SK-N-SH (cell line): ENCODE data around the gene SEC24D. TPM values are rescaled to one million over a fixed set of nuclear protein-coding genes. Genes with fewer than 3 reads are reported as not detected.

Experiments
- CTCF ChIA-PET: fragments of 300-600, 350-600 bp; formaldehyde crosslinking; extraction: SDS; loops from one replicate; lab custom pipeline; 2021; lab: Yijun Ruan, JAX
- POLR2A ChIA-PET: fragments of 350-600 bp; sonication (Branson Sonifier 250); formaldehyde crosslinking; extraction: SDS; loops from one replicate; lab custom pipeline; 2020; ENCODE audit warnings: antibody characterized with exemption, inconsistent platforms; lab: Yijun Ruan, JAX
- DNase-seq: peaks from one replicate; pipeline ENCODE4 v3.0.0; 2012
- H2AFZ ChIP-seq: fragments of 200-600 bp; sonication (generic); 2 replicates; pipeline ENCODE4 v1.8.1; 2016; ENCODE audit warnings: antibody characterized with exemption, mild to moderate bottlenecking, low read depth
- H3F3A ChIP-seq: fragments of 200-600 bp; sonication (generic); replicated peaks from 2 replicates; pipeline ENCODE3; 2016; ENCODE audit warnings: antibody characterized with exemption, mild to moderate bottlenecking; ENCODE audit not compliant: insufficient read depth
- H3K27ac ChIP-seq, 2 experiments: fragments of 200-500 bp in 1 of 2; fragments of 200-600 bp in 1 of 2; sonication (Bioruptor generic) in 1 of 2; sonication (generic), shearing (Covaris generic) in 1 of 2; 2 replicates each; pipeline versions ENCODE4 v1.5.1 to v1.6.1; 2014 to 2016; ENCODE audit warnings: low read depth in 2 of 2, inconsistent platforms in 1 of 2, low read length in 1 of 2, mild to moderate bottlenecking in 1 of 2, mixed read lengths in 1 of 2
- H3K27me3 ChIP-seq: fragments of 200-600 bp; sonication (generic), shearing (Covaris generic); 2 replicates; pipeline ENCODE4 v1.6.1; 2016; ENCODE audit warnings: mixed run types; ENCODE audit not compliant: insufficient read depth
- H3K36me3 ChIP-seq, 2 experiments: fragments of 200-500 bp in 1 of 2; fragments of 200-600 bp in 1 of 2; sonication (Bioruptor generic) in 1 of 2; sonication (generic) in 1 of 2; replicated peaks in 1 of 2; 2 replicates each; pipeline versions ENCODE3 to v1.5.1; 2014 to 2016; ENCODE audit warnings: low read length in 1 of 2, mild to moderate bottlenecking in 1 of 2; ENCODE audit not compliant: insufficient read depth in 2 of 2, control insufficient read depth in 1 of 2
- H3K4me1 ChIP-seq, 2 experiments: fragments of 200-500 bp in 1 of 2; fragments of 200-600 bp in 1 of 2; sonication (Bioruptor generic) in 1 of 2; sonication (generic), shearing (Covaris generic) in 1 of 2; 2 replicates each; pipeline versions ENCODE4 v1.5.1 to v1.6.1; 2014 to 2016; ENCODE audit warnings: low read depth in 1 of 2, low read length in 1 of 2, mixed run types in 1 of 2; ENCODE audit not compliant: insufficient read depth in 2 of 2, control insufficient read depth in 1 of 2
- H3K4me2 ChIP-seq: fragments of 200-600 bp; sonication (generic), shearing (Covaris generic); 2 replicates; pipeline ENCODE4 v1.6.1; 2017; ENCODE audit warnings: mixed run types
- H3K4me3 ChIP-seq, 2 experiments: fragments of 200-500 bp in 1 of 2; fragments of 200-600 bp in 1 of 2; sonication (Bioruptor generic) in 1 of 2; sonication (generic), shearing (Covaris generic) in 1 of 2; 2 replicates each; pipeline versions ENCODE4 v1.5.1 to v1.8.1; 2014 to 2016; ENCODE audit warnings: low read depth in 2 of 2, inconsistent platforms in 1 of 2, low read length in 1 of 2, mild to moderate bottlenecking in 1 of 2, mixed read lengths in 1 of 2, moderate library complexity in 1 of 2
- H3K79me2 ChIP-seq: fragments of 200-600 bp; sonication (generic); 2 replicates; pipeline ENCODE4 v1.8.1; 2017; ENCODE audit warnings: mild to moderate bottlenecking; ENCODE audit not compliant: insufficient read depth
- H3K9ac ChIP-seq: fragments of 200-600 bp; sonication (generic); 2 replicates; pipeline ENCODE4 v1.6.1; 2017; ENCODE audit warnings: mixed run types
- H3K9me2 ChIP-seq: fragments of 200-600 bp; sonication (generic); 2 replicates; pipeline ENCODE4 v1.6.1; 2017; ENCODE audit warnings: mixed run types
- H3K9me3 ChIP-seq: fragments of 200-600 bp; sonication (generic); 2 replicates; pipeline ENCODE4 v1.6.1; 2017; ENCODE audit warnings: mixed run types, mild to moderate bottlenecking, moderate library complexity
- H4K20me1 ChIP-seq: fragments of 200-600 bp; sonication (generic); 2 replicates; pipeline ENCODE4 v1.6.1; 2017; ENCODE audit warnings: mild to moderate bottlenecking, mixed run types; ENCODE audit not compliant: insufficient read depth
- CHD2 ChIP-seq: fragments of 150-350 bp; IDR thresholded peaks from 2 replicates; pipeline ENCODE4 v1.6.1; 2018; ENCODE audit warnings: low read length; ENCODE audit not compliant: partially characterized antibody
- ELF1 ChIP-seq: IDR thresholded peaks from 2 replicates; pipeline ENCODE4 v1.4.0; 2012
- GABPA ChIP-seq: IDR thresholded peaks from 2 replicates; pipeline ENCODE4 v1.4.0; 2012; ENCODE audit warnings: low read depth, mild to moderate bottlenecking
- MEF2A ChIP-seq: IDR thresholded peaks from 2 replicates; pipeline ENCODE4 v1.4.0; 2012; ENCODE audit warnings: low read depth, borderline replicate concordance
- POLR2AphosphoS5 ChIP-seq: IDR thresholded peaks from 2 replicates; pipeline ENCODE4 v1.6.1; 2012; ENCODE audit warnings: low read depth, low read length
- RXRA ChIP-seq: IDR thresholded peaks from 2 replicates; pipeline ENCODE4 v1.4.0; 2012; ENCODE audit warnings: low read depth, mild to moderate bottlenecking, borderline replicate concordance
- SIN3A ChIP-seq: IDR thresholded peaks from 2 replicates; pipeline ENCODE4 v1.6.1; 2012; ENCODE audit warnings: low read depth, mild to moderate bottlenecking, low read length, moderate library complexity, borderline replicate concordance
- SMC3 ChIP-seq: IDR thresholded peaks from 2 replicates; pipeline ENCODE4 v1.6.1; 2012; ENCODE audit warnings: low read depth, low read length, improper control_type of control experiment
- TEAD4 ChIP-seq: IDR thresholded peaks from 2 replicates; pipeline ENCODE4 v1.4.0; 2012; ENCODE audit warnings: mild to moderate bottlenecking, borderline replicate concordance; ENCODE audit not compliant: insufficient read depth
- WGBS: methylation state at CpG from one replicate; pipeline ENCODE4 v1.1.6; 2017; ENCODE audit warnings: low lambda C conversion rate; 5-methylcytosine and 5-hydroxymethylcytosine counted together
- polyA plus RNA-seq, 3 experiments: library from polyadenylated mRNA; depleted of rRNA; stranded (reverse); fragments of >200 nt; gene quantifications; 2 replicates each; pipeline ENCODE4 v1.2.3, GENCODE V29; 2012
- TF ChIP-seq, protein P1 (sequence below): fragments of 200-600 bp; sonication (generic); IDR thresholded peaks from 2 replicates; pipeline ENCODE4 v1.6.1; 2017; ENCODE audit warnings: antibody characterized with exemption, mild to moderate bottlenecking, moderate library complexity
- TF ChIP-seq, protein P2 (sequence below): fragments of 150-350 bp; IDR thresholded peaks from 2 replicates; pipeline ENCODE4 v1.6.1; 2017; ENCODE audit warnings: antibody characterized with exemption, low read length, low read depth, borderline replicate concordance
- TF ChIP-seq, protein P3 (sequence below): IDR thresholded peaks from 2 replicates; pipeline ENCODE4 v1.6.1; 2012; ENCODE audit warnings: mild to moderate bottlenecking, low read depth, low read length, moderate library complexity

The SEC24D gene
- polyA plus RNA-seq, 1 of the 3 experiments (the other 2 are of a cell fraction), result 32.2 TPM

DNA sequence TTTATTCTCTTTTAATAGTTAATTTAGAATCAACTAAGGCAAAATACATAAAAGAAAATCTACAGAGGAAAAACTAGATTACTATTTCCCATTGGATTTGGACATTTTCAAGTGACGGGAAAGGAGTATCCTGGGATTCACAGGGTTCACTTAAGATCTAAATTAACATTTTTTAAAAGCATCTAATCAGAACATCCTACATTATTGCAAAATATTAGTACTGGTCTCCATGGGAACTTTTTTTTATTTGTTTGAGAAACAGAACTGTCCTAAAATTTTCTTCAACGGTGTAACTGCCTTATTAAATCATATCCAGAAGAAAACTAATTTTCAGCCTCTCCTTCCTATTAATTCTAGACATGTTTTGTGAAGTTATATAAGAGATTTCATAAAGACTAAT is 81.0 kb downstream of the SEC24D start:
- peaks cover 55 to 77% of the 10 kb centered on the region in 2 experiments for H3K36me3 ChIP-seq

DNA sequence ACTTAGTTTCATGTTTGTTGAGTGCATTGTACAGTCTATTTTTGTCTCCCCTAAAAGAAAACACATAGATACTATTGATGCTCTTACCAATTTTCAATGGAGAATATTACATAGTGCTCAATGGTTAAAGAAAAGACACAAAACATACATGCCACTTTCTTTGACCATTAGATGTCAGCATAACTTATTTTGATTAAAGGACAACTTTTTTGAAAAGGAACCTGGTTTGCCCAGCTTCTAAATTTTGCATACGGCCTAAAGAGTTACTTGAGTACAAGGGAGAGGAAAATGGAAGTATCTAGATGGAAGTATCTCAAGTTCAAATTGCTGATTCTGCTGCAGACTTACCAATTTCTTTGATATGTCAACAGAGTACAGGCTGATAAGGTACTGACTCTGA is 82.2 kb downstream of the SEC24D start:
- POLR2A ChIA-PET, result no interaction called here
- CTCF ChIA-PET, result interaction anchor here (0.6 to 2.0 kb wide), 4 partner anchors 11 to 215 kb away, joined by 3 to 12 read pairs (median 4); no protein-coding TSS in a partner anchor
- no peak overlapping the region for H2AFZ ChIP-seq
- H3K9me2 ChIP-seq, result no peaks in the 10 kb centered on the region
- H3F3A ChIP-seq, result peaks cover 29% of the 10 kb centered on the region
- H3K36me3 ChIP-seq, result peaks cover 65 to 78% of the 10 kb centered on the region in 2 experiments
- no peak for DNase-seq
- H3K27me3 ChIP-seq, result no peaks in the 10 kb centered on the region
- WGBS, result 86% methylated on average over 1 of the region's 1 CpG
- peaks cover 41% of the 10 kb centered on the region for H3K79me2 ChIP-seq
- peaks cover 39 to 40% of the 10 kb centered on the region in 2 experiments; a peak in 3 of 4 replicates for H3K4me1 ChIP-seq
- no peak for TF ChIP-seq RXRA
- TF ChIP-seq, protein P1, sequence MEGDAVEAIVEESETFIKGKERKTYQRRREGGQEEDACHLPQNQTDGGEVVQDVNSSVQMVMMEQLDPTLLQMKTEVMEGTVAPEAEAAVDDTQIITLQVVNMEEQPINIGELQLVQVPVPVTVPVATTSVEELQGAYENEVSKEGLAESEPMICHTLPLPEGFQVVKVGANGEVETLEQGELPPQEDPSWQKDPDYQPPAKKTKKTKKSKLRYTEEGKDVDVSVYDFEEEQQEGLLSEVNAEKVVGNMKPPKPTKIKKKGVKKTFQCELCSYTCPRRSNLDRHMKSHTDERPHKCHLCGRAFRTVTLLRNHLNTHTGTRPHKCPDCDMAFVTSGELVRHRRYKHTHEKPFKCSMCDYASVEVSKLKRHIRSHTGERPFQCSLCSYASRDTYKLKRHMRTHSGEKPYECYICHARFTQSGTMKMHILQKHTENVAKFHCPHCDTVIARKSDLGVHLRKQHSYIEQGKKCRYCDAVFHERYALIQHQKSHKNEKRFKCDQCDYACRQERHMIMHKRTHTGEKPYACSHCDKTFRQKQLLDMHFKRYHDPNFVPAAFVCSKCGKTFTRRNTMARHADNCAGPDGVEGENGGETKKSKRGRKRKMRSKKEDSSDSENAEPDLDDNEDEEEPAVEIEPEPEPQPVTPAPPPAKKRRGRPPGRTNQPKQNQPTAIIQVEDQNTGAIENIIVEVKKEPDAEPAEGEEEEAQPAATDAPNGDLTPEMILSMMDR, result peak; percentile 19; the same call in 1 of the 2 replicates
- TF ChIP-seq SIN3A, result no peak
- TF ChIP-seq MEF2A, result no peak
- no peaks in the 10 kb centered on the region for H3K9me3 ChIP-seq
- no peak overlapping the region for H3K9ac ChIP-seq
- H3K4me2 ChIP-seq, result no peak overlapping the region
- H4K20me1 ChIP-seq, result no peaks in the 10 kb centered on the region
- H3K27ac ChIP-seq, result peak overlapping the region; percentile 69 to 99
- no peak overlapping the region for H3K4me3 ChIP-seq

More for the DNA sequence above, 81.0 kb downstream of the SEC24D start:
- H3K9ac ChIP-seq, result no peak overlapping the region
- H3K79me2 ChIP-seq, result peaks cover 53% of the 10 kb centered on the region
- H3K9me3 ChIP-seq, result no peaks in the 10 kb centered on the region
- DNase-seq, result no peak
- H2AFZ ChIP-seq, result no peak overlapping the region
- no peaks in the 10 kb centered on the region for H3K27me3 ChIP-seq
- H3K4me3 ChIP-seq, result no peak overlapping the region
- 93% methylated on average over 2 of the region's 2 CpGs for WGBS
- H3K9me2 ChIP-seq, result no peaks in the 10 kb centered on the region
- H4K20me1 ChIP-seq, result peaks cover 5% of the 10 kb centered on the region; the same call in 1 of the 2 replicates
- H3F3A ChIP-seq, result peaks cover 38% of the 10 kb centered on the region
- H3K4me1 ChIP-seq, result peaks cover 44 to 52% of the 10 kb centered on the region in 2 experiments; a peak in 3 of 4 replicates
- peak overlapping the region; percentile 69 to 99 for H3K27ac ChIP-seq
- POLR2A ChIA-PET, result no interaction called here
- CTCF ChIA-PET, result interaction anchor here (0.9 to 2.0 kb wide), 4 partner anchors 8 to 214 kb away, joined by 3 to 7 read pairs (median 4); no protein-coding TSS in a partner anchor
- H3K4me2 ChIP-seq, result no peak overlapping the region
- TF ChIP-seq, protein P2, sequence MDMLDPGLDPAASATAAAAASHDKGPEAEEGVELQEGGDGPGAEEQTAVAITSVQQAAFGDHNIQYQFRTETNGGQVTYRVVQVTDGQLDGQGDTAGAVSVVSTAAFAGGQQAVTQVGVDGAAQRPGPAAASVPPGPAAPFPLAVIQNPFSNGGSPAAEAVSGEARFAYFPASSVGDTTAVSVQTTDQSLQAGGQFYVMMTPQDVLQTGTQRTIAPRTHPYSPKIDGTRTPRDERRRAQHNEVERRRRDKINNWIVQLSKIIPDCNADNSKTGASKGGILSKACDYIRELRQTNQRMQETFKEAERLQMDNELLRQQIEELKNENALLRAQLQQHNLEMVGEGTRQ, result no peak
- TF ChIP-seq ELF1 (no peak), GABPA (no peak), CHD2 (no peak), TEAD4 (no peak), SIN3A (no peak), POLR2AphosphoS5 (no peak), SMC3 (no peak)
- TF ChIP-seq, protein P3, sequence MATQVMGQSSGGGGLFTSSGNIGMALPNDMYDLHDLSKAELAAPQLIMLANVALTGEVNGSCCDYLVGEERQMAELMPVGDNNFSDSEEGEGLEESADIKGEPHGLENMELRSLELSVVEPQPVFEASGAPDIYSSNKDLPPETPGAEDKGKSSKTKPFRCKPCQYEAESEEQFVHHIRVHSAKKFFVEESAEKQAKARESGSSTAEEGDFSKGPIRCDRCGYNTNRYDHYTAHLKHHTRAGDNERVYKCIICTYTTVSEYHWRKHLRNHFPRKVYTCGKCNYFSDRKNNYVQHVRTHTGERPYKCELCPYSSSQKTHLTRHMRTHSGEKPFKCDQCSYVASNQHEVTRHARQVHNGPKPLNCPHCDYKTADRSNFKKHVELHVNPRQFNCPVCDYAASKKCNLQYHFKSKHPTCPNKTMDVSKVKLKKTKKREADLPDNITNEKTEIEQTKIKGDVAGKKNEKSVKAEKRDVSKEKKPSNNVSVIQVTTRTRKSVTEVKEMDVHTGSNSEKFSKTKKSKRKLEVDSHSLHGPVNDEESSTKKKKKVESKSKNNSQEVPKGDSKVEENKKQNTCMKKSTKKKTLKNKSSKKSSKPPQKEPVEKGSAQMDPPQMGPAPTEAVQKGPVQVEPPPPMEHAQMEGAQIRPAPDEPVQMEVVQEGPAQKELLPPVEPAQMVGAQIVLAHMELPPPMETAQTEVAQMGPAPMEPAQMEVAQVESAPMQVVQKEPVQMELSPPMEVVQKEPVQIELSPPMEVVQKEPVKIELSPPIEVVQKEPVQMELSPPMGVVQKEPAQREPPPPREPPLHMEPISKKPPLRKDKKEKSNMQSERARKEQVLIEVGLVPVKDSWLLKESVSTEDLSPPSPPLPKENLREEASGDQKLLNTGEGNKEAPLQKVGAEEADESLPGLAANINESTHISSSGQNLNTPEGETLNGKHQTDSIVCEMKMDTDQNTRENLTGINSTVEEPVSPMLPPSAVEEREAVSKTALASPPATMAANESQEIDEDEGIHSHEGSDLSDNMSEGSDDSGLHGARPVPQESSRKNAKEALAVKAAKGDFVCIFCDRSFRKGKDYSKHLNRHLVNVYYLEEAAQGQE, result no peak
